HG02763 (cell line): Measurements from ENCODE around the gene RAB43.
"Not testable (repeated sequence)": the region's sequence is repeated elsewhere in the genome, so short reads cannot be mapped to it uniquely, and the experiment has no call there.

Source experiments
- ATAC-seq: cut with Tn5 transposase; IDR thresholded peaks from one replicate; pipeline ENCODE4 v1.9.1; 2021; ENCODE audit warnings: mild to moderate bottlenecking, moderate library complexity; ENCODE audit not compliant: unreplicated experiment

RAB43 gene

DNA sequence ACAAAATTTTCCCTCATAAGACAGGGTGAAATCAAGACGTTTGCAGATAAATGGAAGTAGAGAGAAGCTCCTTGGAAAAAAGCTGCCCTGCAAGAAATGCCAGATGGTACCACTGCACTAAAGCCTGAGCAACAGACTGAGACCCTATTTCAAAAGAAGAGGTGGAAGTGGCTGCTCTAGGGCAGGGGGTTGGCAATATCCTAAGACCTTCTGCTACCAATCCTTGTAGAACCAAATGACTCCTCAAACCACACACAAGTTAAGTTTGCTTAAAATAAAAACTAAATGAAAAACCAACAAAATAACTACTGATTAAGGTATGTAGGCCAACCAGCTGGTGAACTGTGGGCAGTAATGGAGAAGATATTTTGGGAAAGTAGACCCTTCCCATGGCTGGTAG lies 21.3 kb downstream of the RAB43 start:
- ATAC-seq = no peak

- ATAC-seq = no peak
Observed at GRCh38 chr3:129095285-129095684, 26.3 kb downstream of the RAB43 start.

DNA sequence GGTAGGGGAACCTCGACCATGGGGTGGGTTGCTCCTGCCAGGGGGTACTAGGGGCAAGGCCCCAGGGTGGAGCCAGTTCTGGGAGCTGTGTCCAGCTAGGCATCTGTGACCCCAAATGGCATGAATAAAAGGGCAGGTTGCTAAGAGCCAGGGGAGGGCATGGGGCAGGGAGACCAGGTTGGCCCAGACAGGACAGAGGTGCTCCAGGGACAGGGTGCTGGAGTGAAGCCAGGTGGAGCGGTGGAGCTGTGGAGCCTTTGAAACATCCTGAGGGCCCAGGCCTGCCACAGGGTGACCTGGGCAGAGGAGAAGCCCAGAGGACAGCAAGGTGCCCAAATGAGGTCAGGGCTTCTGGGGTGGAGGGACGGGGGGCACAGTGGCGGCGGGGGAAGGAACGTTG lies 33.3 kb downstream of the RAB43 start:
- ATAC-seq = not testable (repeated sequence)

GRCh38 chr3:129087904-129088303 lies 33.7 kb downstream of the RAB43 start:
- ATAC-seq = not testable (repeated sequence)

GRCh38 chr3:129087138-129087702 lies 34.4 kb downstream of the RAB43 start:
- ATAC-seq = no peak

- ATAC-seq = no peak
Observed at GRCh38 chr3:129085818-129086217, 35.8 kb downstream of the RAB43 start.

DNA sequence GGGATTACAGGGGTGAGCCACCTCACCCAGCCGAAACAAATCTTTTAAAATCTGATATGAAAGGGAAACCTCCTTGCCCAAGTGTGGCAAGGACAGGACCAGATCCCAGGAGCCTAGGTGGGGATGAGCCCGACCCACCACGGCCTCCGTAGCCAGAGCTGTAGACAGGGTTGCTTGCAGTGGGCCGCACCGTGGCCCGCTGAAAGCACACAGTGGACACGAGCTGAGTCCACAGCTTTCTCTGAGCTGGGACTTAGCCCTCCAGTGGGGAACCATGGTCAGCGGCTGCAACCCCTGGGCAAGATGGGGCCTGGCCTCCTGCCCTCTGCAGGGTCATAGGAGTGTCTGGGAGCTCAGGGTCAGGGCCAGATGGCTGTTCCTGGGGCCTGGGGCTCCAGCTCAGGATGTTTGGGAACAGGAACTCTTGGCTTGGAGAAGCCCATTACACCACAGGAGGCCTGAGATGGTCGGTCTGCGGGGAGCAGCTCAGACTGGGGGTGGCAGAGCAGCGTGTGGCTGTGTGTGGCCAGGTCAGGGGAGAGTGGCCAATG lies 36.4 kb downstream of the RAB43 start:
- ATAC-seq = no peak

- no peak for ATAC-seq
Observed at GRCh38 chr3:129084501-129084900, 37.1 kb downstream of the RAB43 start.

DNA sequence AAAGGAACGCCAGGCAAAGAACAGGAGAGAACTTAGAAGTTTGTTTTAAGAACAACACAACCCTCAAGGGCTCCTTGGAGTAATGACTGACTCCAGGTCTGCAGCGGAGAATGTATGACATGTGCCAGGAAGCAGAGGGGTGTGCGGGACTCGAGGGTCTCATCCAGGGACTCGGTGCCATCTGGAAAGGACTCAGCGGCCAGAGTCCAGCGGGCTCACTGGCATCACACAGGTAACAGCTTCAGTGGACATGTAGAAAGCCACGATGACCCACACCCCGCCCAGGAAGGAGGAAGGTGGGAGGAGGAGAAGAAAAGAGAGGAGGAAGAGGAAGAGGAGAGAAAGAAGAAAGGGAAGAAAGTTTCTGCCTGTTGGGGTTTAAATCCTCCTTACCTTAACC lies 39.6 kb downstream of the RAB43 start:
- no peak for ATAC-seq

DNA sequence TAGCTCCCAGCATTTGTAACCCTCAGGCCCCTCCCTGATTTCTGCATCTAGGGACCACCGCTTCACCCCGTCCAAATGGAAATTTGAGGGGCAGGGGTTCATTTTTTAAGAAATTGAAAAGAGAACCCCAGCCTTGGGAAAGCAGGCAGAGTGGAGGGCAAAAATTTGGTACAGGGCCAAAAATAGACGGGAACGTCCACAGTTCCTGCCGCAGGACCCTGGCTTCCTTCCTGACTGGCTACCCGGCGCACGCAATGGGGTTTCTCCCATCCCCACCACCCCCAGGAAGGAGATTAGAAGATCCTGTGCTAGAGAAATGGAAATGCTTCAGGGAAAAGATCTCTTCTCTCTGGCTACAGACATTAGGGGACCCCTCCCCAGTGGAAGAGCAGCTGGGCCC lies 40.1 kb downstream of the RAB43 start:
- ATAC-seq = no peak

GRCh38 chr3:129078510-129078909 lies 43.1 kb downstream of the RAB43 start:
- ATAC-seq = no peak

GRCh38 chr3:129077222-129077621 lies 44.4 kb downstream of the RAB43 start:
- no peak for ATAC-seq

GRCh38 chr3:129070086-129070885 lies 51.3 kb downstream of the RAB43 start:
- ATAC-seq = no peak

DNA sequence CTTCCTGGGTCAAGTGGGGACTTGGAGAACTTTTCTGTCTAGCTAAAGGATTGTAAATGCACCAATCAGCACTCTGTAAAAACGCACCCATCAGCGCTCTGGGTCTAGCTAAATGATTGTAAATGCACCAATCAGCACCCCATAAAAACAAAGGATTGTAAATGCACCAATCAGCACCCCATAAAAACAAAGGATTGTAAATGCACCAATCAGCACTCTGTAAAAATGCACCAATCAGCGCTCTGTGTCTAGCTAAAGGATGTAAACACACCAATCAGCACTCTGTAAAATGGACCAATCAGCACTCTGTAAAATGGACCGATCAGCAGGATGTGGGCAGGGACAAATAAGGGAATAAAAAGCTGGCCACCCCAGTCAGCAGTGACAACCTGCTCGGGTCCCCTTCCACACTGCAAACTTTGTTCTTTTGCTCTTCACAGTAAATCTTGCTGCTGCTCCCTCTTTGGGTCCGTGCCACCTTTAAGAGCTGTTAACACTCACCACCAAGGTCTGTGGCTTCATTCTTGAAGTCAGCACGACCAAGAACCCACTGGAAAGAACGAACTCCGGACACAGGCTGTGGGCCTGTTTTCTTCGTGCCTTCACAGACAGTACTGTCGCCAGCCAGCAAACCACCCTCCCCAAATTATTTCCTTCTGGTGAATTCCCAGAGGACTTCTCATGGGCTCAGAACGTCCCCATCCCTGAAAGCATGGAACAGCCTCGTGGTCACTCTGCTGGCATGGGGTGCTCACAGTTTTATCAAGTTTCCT lies 52.1 kb downstream of the RAB43 start:
- ATAC-seq = not testable (repeated sequence)

- ATAC-seq = no peak
Observed at GRCh38 chr3:129068291-129068886, 53.2 kb downstream of the RAB43 start.

GRCh38 chr3:129067719-129068118 lies 53.9 kb downstream of the RAB43 start:
- not testable (repeated sequence) for ATAC-seq

- ATAC-seq = no peak
Observed at GRCh38 chr3:129065720-129066073, 55.9 kb downstream of the RAB43 start.

- ATAC-seq = no peak
Observed at GRCh38 chr3:129065016-129065719, 56.4 kb downstream of the RAB43 start.

DNA sequence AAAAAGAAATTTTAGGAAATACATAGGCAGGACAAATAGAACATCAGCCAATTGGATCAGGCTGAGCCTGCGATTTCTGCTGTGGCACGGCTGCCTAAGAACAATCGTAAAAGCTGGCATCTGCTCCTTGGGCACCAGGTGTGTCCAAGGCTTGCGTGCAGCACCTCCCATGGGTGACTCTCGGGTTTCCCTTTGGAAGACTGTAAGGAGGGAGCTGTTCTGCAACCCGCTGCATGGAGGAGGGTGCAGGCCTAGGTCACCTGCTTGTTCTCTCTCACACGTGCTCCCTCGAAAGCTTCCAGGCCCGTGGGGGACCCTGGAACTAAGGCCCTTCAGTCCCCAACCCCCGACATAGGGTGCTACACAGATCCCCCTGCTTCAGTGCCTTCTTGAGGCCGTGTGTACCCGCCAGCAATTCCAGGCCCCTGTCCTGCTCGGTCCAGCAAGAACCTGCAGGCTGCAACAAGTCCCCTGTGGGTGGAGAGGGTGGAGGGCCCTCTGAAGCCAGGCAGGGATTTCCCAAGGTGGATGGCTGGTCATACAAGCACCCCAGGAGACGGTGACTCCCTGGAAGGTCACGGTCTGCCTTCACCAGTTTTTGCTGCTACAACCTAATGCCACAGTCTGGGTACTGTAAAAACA lies 57.6 kb downstream of the RAB43 start:
- ATAC-seq = no peak

- no peak for ATAC-seq
Observed at GRCh38 chr3:129063091-129063640, 58.4 kb downstream of the RAB43 start.
